Measurements from ENCODE around the gene ALPK3.

Gene ALPK3

DNA sequence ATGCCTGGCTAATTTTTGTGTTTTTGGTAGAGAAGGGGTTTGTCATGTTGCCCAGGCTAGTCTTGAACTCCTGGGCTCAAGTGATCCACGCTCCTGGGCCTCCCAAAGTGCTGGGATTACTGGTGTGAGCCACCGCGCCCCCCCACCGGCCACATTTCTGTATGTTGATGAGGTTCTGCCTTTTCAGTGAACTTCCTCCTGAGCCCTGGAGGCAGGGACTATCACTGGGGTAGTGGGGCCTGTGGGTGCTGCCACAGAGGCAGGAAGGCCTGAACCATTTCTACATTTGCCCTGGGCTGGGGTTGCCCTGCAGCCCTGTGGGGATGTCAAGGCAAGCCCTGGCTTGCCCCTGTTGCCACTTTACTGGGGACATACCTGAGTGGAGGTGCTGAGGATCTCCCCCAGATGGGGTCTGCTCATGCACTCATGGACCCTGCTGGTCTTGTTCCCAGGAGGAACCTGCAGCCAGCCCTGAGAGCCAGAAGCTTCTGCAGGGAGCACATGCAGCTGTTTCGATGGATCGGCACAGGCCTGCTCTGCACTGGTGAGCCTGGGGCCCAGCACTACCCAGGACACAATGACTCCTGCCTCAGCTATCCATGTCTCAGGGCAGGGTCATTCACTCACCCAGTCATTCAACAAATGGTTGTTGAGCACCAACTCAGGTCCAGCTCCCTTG lies 73.0 kb downstream of the ALPK3 start:
- TF ChIP-seq RAD21 (IDR thresholded peaks at IDR 0.05; ENCODE audit: low read depth) (no peak), TCF12 (IDR thresholded peaks at IDR 0.05; ENCODE audit: low read depth) (no peak), CREB1 (IDR thresholded peaks at IDR 0.05; ENCODE audit: low read depth) (no peak), EP300 (IDR thresholded peaks at IDR 0.05; ENCODE audit: borderline replicate concordance) (no peak), CEBPB (IDR thresholded peaks at IDR 0.05) (no peak), ZBTB7A (IDR thresholded peaks at IDR 0.05; ENCODE audit: low read depth) (no peak), NFIC (IDR thresholded peaks at IDR 0.05) (no peak), YY1 (IDR thresholded peaks at IDR 0.05; ENCODE audit: low read depth) (no peak), TAF1 (IDR thresholded peaks at IDR 0.05; ENCODE audit: low read depth) (no peak), MAX (IDR thresholded peaks at IDR 0.05) (no peak), EGR1 (IDR thresholded peaks at IDR 0.05) (no peak), TEAD4 (IDR thresholded peaks at IDR 0.05) (no peak), FOXM1 (IDR thresholded peaks at IDR 0.05; ENCODE audit: borderline replicate concordance, low read depth) (no peak)
- TF ChIP-seq, protein P1, sequence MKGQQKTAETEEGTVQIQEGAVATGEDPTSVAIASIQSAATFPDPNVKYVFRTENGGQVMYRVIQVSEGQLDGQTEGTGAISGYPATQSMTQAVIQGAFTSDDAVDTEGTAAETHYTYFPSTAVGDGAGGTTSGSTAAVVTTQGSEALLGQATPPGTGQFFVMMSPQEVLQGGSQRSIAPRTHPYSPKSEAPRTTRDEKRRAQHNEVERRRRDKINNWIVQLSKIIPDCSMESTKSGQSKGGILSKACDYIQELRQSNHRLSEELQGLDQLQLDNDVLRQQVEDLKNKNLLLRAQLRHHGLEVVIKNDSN (IDR thresholded peaks at IDR 0.05), result no peak
- TF ChIP-seq, protein P2, sequence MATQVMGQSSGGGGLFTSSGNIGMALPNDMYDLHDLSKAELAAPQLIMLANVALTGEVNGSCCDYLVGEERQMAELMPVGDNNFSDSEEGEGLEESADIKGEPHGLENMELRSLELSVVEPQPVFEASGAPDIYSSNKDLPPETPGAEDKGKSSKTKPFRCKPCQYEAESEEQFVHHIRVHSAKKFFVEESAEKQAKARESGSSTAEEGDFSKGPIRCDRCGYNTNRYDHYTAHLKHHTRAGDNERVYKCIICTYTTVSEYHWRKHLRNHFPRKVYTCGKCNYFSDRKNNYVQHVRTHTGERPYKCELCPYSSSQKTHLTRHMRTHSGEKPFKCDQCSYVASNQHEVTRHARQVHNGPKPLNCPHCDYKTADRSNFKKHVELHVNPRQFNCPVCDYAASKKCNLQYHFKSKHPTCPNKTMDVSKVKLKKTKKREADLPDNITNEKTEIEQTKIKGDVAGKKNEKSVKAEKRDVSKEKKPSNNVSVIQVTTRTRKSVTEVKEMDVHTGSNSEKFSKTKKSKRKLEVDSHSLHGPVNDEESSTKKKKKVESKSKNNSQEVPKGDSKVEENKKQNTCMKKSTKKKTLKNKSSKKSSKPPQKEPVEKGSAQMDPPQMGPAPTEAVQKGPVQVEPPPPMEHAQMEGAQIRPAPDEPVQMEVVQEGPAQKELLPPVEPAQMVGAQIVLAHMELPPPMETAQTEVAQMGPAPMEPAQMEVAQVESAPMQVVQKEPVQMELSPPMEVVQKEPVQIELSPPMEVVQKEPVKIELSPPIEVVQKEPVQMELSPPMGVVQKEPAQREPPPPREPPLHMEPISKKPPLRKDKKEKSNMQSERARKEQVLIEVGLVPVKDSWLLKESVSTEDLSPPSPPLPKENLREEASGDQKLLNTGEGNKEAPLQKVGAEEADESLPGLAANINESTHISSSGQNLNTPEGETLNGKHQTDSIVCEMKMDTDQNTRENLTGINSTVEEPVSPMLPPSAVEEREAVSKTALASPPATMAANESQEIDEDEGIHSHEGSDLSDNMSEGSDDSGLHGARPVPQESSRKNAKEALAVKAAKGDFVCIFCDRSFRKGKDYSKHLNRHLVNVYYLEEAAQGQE (IDR thresholded peaks at IDR 0.05; ENCODE audit: low read depth), result no peak

GRCh38 chr15:84890670-84891162 lies 73.6 kb downstream of the ALPK3 start:
- TF ChIP-seq EP300 (IDR thresholded peaks at IDR 0.05; ENCODE audit: borderline replicate concordance) (no peak), NFIC (IDR thresholded peaks at IDR 0.05) (no peak), CREB1 (IDR thresholded peaks at IDR 0.05; ENCODE audit: low read depth) (no peak), CEBPB (IDR thresholded peaks at IDR 0.05) (no peak), FOXM1 (IDR thresholded peaks at IDR 0.05; ENCODE audit: borderline replicate concordance, low read depth) (no peak), YY1 (IDR thresholded peaks at IDR 0.05; ENCODE audit: low read depth) (no peak), ZBTB7A (IDR thresholded peaks at IDR 0.05; ENCODE audit: low read depth) (no peak), TCF12 (IDR thresholded peaks at IDR 0.05; ENCODE audit: low read depth) (no peak), MAX (IDR thresholded peaks at IDR 0.05) (no peak), RAD21 (IDR thresholded peaks at IDR 0.05; ENCODE audit: low read depth) (no peak), TAF1 (IDR thresholded peaks at IDR 0.05; ENCODE audit: low read depth) (no peak), TEAD4 (IDR thresholded peaks at IDR 0.05) (no peak), EGR1 (IDR thresholded peaks at IDR 0.05) (no peak)
- TF ChIP-seq, protein P1 (IDR thresholded peaks at IDR 0.05), result no peak
- TF ChIP-seq, protein P2 (IDR thresholded peaks at IDR 0.05; ENCODE audit: low read depth), result no peak

- TF ChIP-seq RAD21 (IDR thresholded peaks at IDR 0.05; ENCODE audit: low read depth), result no peak
- no peak for TF ChIP-seq YY1 (IDR thresholded peaks at IDR 0.05; ENCODE audit: low read depth)
- no peak for TF ChIP-seq EP300 (IDR thresholded peaks at IDR 0.05; ENCODE audit: borderline replicate concordance)
- TF ChIP-seq NFIC (IDR thresholded peaks at IDR 0.05), result no peak
- no peak for TF ChIP-seq TAF1 (IDR thresholded peaks at IDR 0.05; ENCODE audit: low read depth)
- no peak for TF ChIP-seq MAX (IDR thresholded peaks at IDR 0.05)
- no peak for TF ChIP-seq FOXM1 (IDR thresholded peaks at IDR 0.05; ENCODE audit: borderline replicate concordance, low read depth)
- no peak for TF ChIP-seq CREB1 (IDR thresholded peaks at IDR 0.05; ENCODE audit: low read depth)
- no peak for TF ChIP-seq CEBPB (IDR thresholded peaks at IDR 0.05)
- TF ChIP-seq, protein P1 (IDR thresholded peaks at IDR 0.05), result no peak
- no peak for TF ChIP-seq TCF12 (IDR thresholded peaks at IDR 0.05; ENCODE audit: low read depth)
Measured at GRCh38 chr15:84891339-84891738, 74.2 kb downstream of the ALPK3 start.

GRCh38 chr15:84892786-84893307 lies 75.7 kb downstream of the ALPK3 start:
- no peak for TF ChIP-seq TAF1 (IDR thresholded peaks at IDR 0.05; ENCODE audit: low read depth)
- no peak for TF ChIP-seq FOXM1 (IDR thresholded peaks at IDR 0.05; ENCODE audit: borderline replicate concordance, low read depth)
- no peak for TF ChIP-seq MAX (IDR thresholded peaks at IDR 0.05)
- no peak for TF ChIP-seq EP300 (IDR thresholded peaks at IDR 0.05; ENCODE audit: borderline replicate concordance)
- TF ChIP-seq, protein P1 (IDR thresholded peaks at IDR 0.05), result no peak
- TF ChIP-seq, protein P2 (IDR thresholded peaks at IDR 0.05; ENCODE audit: low read depth), result no peak
- no peak for TF ChIP-seq NFIC (IDR thresholded peaks at IDR 0.05)
- no peak for TF ChIP-seq TEAD4 (IDR thresholded peaks at IDR 0.05)
- TF ChIP-seq TCF12 (IDR thresholded peaks at IDR 0.05; ENCODE audit: low read depth), result no peak
- TF ChIP-seq ZBTB7A (IDR thresholded peaks at IDR 0.05; ENCODE audit: low read depth), result no peak
- TF ChIP-seq CEBPB (IDR thresholded peaks at IDR 0.05), result no peak

All from Ishikawa (cell line).